HT-29 (cell line): ENCODE data around the gene CFHR5. TPM values are rescaled to one million over a fixed set of nuclear protein-coding genes. Genes with fewer than 3 reads are reported as not detected.
"Not testable (repeated sequence)": the region's sequence is repeated elsewhere in the genome, so short reads cannot be mapped to it uniquely, and the experiment has no call there.

ENCODE experiments used
- DNase-seq: peaks from one replicate; pipeline ENCODE4 v3.0.0-alpha.2; 2015; ENCODE audit warnings: low spot score
- total RNA-seq: library from RNA; depleted of rRNA; stranded (reverse); fragments of >200 nt; shearing (Covaris generic); gene quantifications from 2 replicates; pipeline ENCODE4 v1.2.3, GENCODE V29; 2014; rRNA removed

The CFHR5 gene
- not detected in 2 replicates for total RNA-seq

GRCh38 chr1:196977278-196977677, at the start of gene CFHR5:
Gene CFHR5 (plus strand): TSS chr1:196977556. CDS start chr1:196977665, 109 bp downstream.
- no peak for DNase-seq

GRCh38 chr1:196932853-196933252, 44.5 kb upstream of the CFHR5 start:
- not testable (repeated sequence) for DNase-seq

- DNase-seq = no peak
Observed at GRCh38 chr1:196933531-196934189, 43.7 kb upstream of the CFHR5 start.

- DNase-seq = not testable (repeated sequence)
Observed at GRCh38 chr1:196941474-196941873, 35.9 kb upstream of the CFHR5 start.

- DNase-seq = not testable (repeated sequence)
Observed at GRCh38 chr1:196943568-196943967, 33.8 kb upstream of the CFHR5 start, which contains the start of gene CFHR2. Gene CFHR2 (plus strand): TSS chr1:196943738. CDS start chr1:196943881, 143 bp downstream.

- no peak for DNase-seq
Observed at GRCh38 chr1:196951711-196952394, 25.5 kb upstream of the CFHR5 start.

GRCh38 chr1:196954778-196955177, 22.6 kb upstream of the CFHR5 start:
- no peak for DNase-seq

GRCh38 chr1:196955926-196956325, 21.4 kb upstream of the CFHR5 start:
- DNase-seq = no peak

- DNase-seq = no peak
Observed at GRCh38 chr1:196960854-196961253, 16.5 kb upstream of the CFHR5 start.

- DNase-seq = no peak
Observed at GRCh38 chr1:196970182-196970581, 7.2 kb upstream of the CFHR5 start.

GRCh38 chr1:196976278-196976677, 1.1 kb upstream of the CFHR5 start:
- no peak for DNase-seq

- no peak for DNase-seq
Observed at GRCh38 chr1:196980859-196981258, 3.5 kb downstream of the CFHR5 start.

GRCh38 chr1:196982247-196982646, 4.9 kb downstream of the CFHR5 start:
- DNase-seq = not testable (repeated sequence)

GRCh38 chr1:196991919-196992651, 14.7 kb downstream of the CFHR5 start:
- peak; percentile 32 for DNase-seq

GRCh38 chr1:196993916-196994315, 16.6 kb downstream of the CFHR5 start:
- no peak for DNase-seq

- no peak for DNase-seq
Observed at GRCh38 chr1:196997423-196997822, 20.1 kb downstream of the CFHR5 start.

GRCh38 chr1:197001828-197002227, 24.5 kb downstream of the CFHR5 start:
- no peak for DNase-seq

- DNase-seq = no peak
Observed at GRCh38 chr1:197003132-197003531, 25.8 kb downstream of the CFHR5 start.

GRCh38 chr1:197008861-197009260, 31.5 kb downstream of the CFHR5 start:
- no peak for DNase-seq

GRCh38 chr1:197011614-197012013, 34.3 kb downstream of the CFHR5 start:
- no peak for DNase-seq

- DNase-seq = no peak
Observed at GRCh38 chr1:197013234-197013633, 35.9 kb downstream of the CFHR5 start.

- DNase-seq = no peak
Observed at GRCh38 chr1:197016751-197017150, 39.4 kb downstream of the CFHR5 start.
